ENCODE results near the gene GNGT1. TPM values are rescaled to one million over a fixed set of nuclear protein-coding genes. Genes with fewer than 3 reads are reported as not detected.

The GNGT1 gene
- not detected in 2 replicates for total RNA-seq

DNA sequence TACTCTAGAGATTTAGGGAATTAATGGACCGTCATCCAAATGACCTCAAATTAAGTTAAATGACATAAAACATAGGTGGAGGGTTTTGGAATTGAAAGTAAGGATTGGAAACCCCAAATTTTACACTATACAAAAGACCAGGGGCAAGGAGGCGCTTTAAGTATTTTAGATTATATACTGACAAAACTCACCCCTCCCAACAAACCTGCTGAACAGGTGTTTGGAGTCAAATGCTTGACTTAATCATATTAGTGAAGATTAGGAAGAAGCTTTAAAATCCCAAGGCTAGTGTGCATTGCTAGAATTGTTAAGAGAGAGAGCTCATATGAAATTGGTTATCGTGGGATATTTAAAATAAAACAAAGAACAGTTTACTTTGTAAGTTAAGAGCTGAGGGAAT lies at the start of gene GNGT1:
Gene GNGT1 (plus strand): TSS at position 301 of the 400 bp plus-strand sequence. CDS start 180 bp downstream, outside the sequence.

DNA sequence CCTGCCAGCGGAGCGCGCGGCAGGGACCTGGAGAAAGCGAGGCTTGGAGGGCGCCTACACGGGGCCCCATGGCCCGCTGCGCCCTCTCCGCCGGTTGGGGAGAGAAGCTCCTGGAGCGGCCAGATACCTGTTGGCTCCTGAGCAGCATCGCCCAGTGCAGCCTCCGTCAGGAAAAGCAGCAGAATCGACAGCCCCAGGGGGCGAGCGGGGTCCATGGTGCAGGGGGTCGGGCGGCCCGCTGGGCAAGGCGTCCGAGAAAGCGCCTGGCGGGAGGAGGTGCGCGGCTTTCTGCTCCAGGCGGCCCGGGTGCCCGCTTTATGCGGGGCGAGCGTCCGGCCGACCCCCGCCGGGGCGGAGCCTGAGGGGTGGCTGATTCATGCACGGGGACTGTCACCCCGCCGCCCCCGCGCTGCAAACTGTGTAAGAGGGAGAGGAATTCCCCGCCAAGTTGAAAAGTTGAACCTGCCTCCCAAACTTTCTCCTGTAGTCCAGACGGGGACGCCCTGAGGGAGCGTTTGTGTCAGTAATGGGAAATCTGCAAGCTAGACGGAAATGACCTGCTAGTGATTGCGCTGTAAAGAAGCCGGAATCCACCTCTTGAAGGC lies 15.8 kb upstream of the GNGT1 start, which contains the start of gene TFPI2:
Gene TFPI2 (minus strand): TSS at position 290 of the 605 bp plus-strand sequence. CDS start 75 bp downstream, at position 215.

DNA sequence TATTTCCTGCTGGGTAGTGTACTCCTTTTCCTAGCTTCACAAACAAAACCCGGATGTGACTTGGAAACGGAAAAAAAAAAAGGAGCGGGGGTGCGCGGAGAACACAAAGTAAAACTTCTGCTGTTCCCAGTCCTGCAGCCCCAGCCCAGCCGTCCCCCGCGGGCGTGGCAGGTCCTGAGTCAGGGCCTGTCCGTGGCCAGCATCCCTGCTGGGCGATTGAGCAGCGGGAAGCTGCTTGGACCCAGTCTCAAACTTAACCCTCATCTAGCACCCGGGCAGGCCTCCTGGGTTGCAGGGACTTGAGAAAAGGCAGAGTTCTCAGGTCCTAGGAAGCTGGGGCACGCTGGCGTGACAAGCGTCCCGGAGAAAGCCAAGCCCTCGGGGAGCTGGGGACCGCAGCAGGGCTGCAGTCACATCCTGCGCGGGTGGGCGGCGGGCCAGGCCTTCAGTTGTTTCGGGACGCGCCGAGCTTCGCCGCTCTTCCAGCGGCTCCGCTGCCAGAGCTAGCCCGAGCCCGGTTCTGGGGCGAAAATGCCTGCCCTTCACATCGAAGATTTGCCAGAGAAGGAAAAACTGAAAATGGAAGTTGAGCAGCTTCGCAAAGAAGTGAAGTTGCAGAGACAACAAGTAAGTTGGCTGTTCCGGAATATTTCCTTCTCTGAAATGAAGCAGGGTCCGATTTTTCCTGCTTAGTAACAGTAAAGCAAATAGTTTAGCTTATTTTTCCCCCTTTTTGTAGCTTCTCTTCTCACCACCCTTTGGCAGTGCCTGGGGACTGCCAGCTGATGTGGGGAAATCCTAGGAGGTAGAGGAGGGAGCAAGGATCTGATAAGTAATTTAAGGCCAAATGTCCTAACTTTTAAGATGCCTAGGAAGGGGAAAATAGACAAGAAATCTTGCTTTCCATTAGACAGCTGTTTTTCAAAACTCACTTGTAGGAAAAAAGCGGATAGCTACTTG lies 15.5 kb downstream of the GNGT1 start, which contains the start of gene GNG11:
Gene GNG11 (plus strand): TSS at position 129 of the 960 bp plus-strand sequence. CDS start 403 bp downstream, at position 532.

Other genes starting within 250 kb of the GNGT1 start
- 20.9 and 26.7 TPM in 2 replicates for gene TFPI2, start 15.8 kb upstream of the GNGT1 start, total RNA-seq
- gene GNG11, start 15.2 kb downstream of the GNGT1 start, total RNA-seq = 1.3 and 8.0 TPM in 2 replicates
- gene BET1, start 97.8 kb downstream of the GNGT1 start, total RNA-seq = 25.1 and 37.3 TPM in 2 replicates